ENCODE results near the gene ENOX1.
"Not testable (repeated sequence)": the region's sequence is repeated elsewhere in the genome, so short reads cannot be mapped to it uniquely, and the experiment has no call there.

Gene ENOX1

GRCh38 chr13:43416842-43417241 lies 369.9 kb downstream of the ENOX1 start:
- not testable (repeated sequence) for DNase-seq

- not testable (repeated sequence) for DNase-seq
These were observed 370.4 kb downstream of the ENOX1 start for GRCh38 chr13:43416408-43416807.

- not testable (repeated sequence) for DNase-seq
These were observed 370.8 kb downstream of the ENOX1 start for GRCh38 chr13:43415903-43416391.

- DNase-seq, result no peak
These were observed 372.7 kb downstream of the ENOX1 start for GRCh38 chr13:43414111-43414510.

- DNase-seq, result no peak
These were observed 375.0 kb downstream of the ENOX1 start for GRCh38 chr13:43411741-43412140.

GRCh38 chr13:43411211-43411610 lies 375.6 kb downstream of the ENOX1 start:
- DNase-seq, result no peak

GRCh38 chr13:43408274-43408673 lies 378.5 kb downstream of the ENOX1 start:
- no peak for DNase-seq

GRCh38 chr13:43407023-43407581 lies 379.7 kb downstream of the ENOX1 start:
- DNase-seq, result no peak

GRCh38 chr13:43405457-43405856 lies 381.3 kb downstream of the ENOX1 start:
- DNase-seq, result no peak

GRCh38 chr13:43402380-43402779 lies 384.4 kb downstream of the ENOX1 start:
- DNase-seq, result no peak

GRCh38 chr13:43401361-43401760 lies 385.4 kb downstream of the ENOX1 start:
- no peak for DNase-seq

GRCh38 chr13:43397111-43397510 lies 389.7 kb downstream of the ENOX1 start:
- no peak for DNase-seq

GRCh38 chr13:43391036-43391435 lies 395.7 kb downstream of the ENOX1 start:
- DNase-seq, result no peak

GRCh38 chr13:43390619-43391018 lies 396.2 kb downstream of the ENOX1 start:
- no peak for DNase-seq

- peak; percentile 77 for DNase-seq
These were observed 396.8 kb downstream of the ENOX1 start for GRCh38 chr13:43389983-43390382.

GRCh38 chr13:43389573-43389972 lies 397.2 kb downstream of the ENOX1 start:
- no peak for DNase-seq

- DNase-seq, result peak; percentile 81
These were observed 398.3 kb downstream of the ENOX1 start for GRCh38 chr13:43388282-43389034.

GRCh38 chr13:43387880-43388279 lies 398.9 kb downstream of the ENOX1 start:
- peak; percentile 19 for DNase-seq

- DNase-seq, result peak; percentile 85
These were observed 403.1 kb downstream of the ENOX1 start for GRCh38 chr13:43383498-43384165.

- no peak for DNase-seq
These were observed 407.0 kb downstream of the ENOX1 start for GRCh38 chr13:43379738-43380137.

GRCh38 chr13:43377973-43378372 lies 408.8 kb downstream of the ENOX1 start:
- DNase-seq, result no peak

- peak; percentile 27 for DNase-seq
These were observed 409.6 kb downstream of the ENOX1 start for GRCh38 chr13:43377149-43377548.

GRCh38 chr13:43376596-43376995 lies 410.2 kb downstream of the ENOX1 start:
- no peak for DNase-seq
